Spleen (tissue), 11 donors: Measurements from ENCODE around the gene GNPTG. TPM values are rescaled to one million over a fixed set of nuclear protein-coding genes. Genes with fewer than 3 reads are reported as not detected.
A peak's percentile ranks its signal among the peaks of the same experiment; 100 is the strongest.

ENCODE experiments used
- DNase-seq: peaks from one replicate; pipeline ENCODE4 v3.0.0-alpha.2; 2020
- H3K27ac ChIP-seq, 8 donors: fragments of 200-600 bp; sonication (generic) in 7 of 8; 1 replicate in 4 of 8; 2 replicates in 4 of 8; pipeline versions ENCODE4 v1.5.0 to v1.8.0; 2016 to 2021; ENCODE audit warnings: inconsistent platforms in 4 of 8, mild to moderate bottlenecking in 4 of 8, moderate library complexity in 1 of 8
- H3K27me3 ChIP-seq, 7 donors: fragments of 200-600 bp; sonication (generic) in 6 of 7; replicated peaks in 1 of 7; 1 replicate in 4 of 7; 2 replicates in 3 of 7; pipeline versions ENCODE4 v1.5.0 to v1.8.0; 2016 to 2021; ENCODE audit warnings: inconsistent platforms in 3 of 7, mild to moderate bottlenecking in 1 of 7
- H3K36me3 ChIP-seq, 6 donors: fragments of 200-600 bp; sonication (generic) in 5 of 6; 1 replicate in 4 of 6; 2 replicates in 2 of 6; pipeline versions ENCODE4 v1.5.0 to v1.8.0; 2016 to 2021; ENCODE audit warnings: inconsistent platforms in 2 of 6
- H3K4me1 ChIP-seq, 6 donors: fragments of 200-600 bp; sonication (generic) in 5 of 6; 1 replicate in 3 of 6; 2 replicates in 3 of 6; pipeline versions ENCODE4 v1.5.0 to v1.8.0; 2016 to 2021; ENCODE audit warnings: inconsistent platforms in 3 of 6
- H3K4me3 ChIP-seq, 8 donors: fragments of 200-600 bp; sonication (generic) in 7 of 8; 1 replicate in 4 of 8; 2 replicates in 4 of 8; pipeline versions ENCODE4 v1.5.0 to v1.8.0; 2016 to 2021; ENCODE audit warnings: inconsistent platforms in 4 of 8, mild to moderate bottlenecking in 4 of 8, moderate library complexity in 2 of 8
- H3K9me3 ChIP-seq, 8 donors: fragments of 200-600 bp; sonication (generic) in 7 of 8; 1 replicate in 4 of 8; 2 replicates in 4 of 8; pipeline versions ENCODE4 v1.5.0 to v1.8.0; 2016 to 2021; ENCODE audit warnings: inconsistent platforms in 4 of 8
- POLR2A ChIP-seq, 3 donors: fragments of 450-650 bp; IDR thresholded peaks; one replicate each; pipeline ENCODE4 v1.5.1; 2017; ENCODE audit warnings: antibody characterized with exemption in 3 of 3, mild to moderate bottlenecking in 1 of 3
- POLR2AphosphoS5 ChIP-seq, 3 donors: sonication (generic); formaldehyde crosslinking; IDR thresholded peaks; one replicate each; pipeline ENCODE4 v1.5.1; 2017; ENCODE audit warnings: antibody characterized with exemption in 3 of 3
- WGBS, 5 donors: extraction: QIAGEN DNeasy Blood & Tissue Kit in 3 of 5; methylation state at CpG; one replicate each; pipeline versions ENCODE4 v1.1.5 to v1.1.7; 2013 to 2018; 5-methylcytosine and 5-hydroxymethylcytosine counted together
- intact Hi-C: fragments of 100-400 bp; cut with DNase I; formaldehyde crosslinking; loops from one replicate; pipeline ENCODE4 v1.15.0; 2023; ENCODE audit warnings: low total_unique reads
- polyA plus RNA-seq, 3 donors: library from polyadenylated mRNA; stranded (reverse); fragments of 200-250 nt; gene quantifications; one replicate each; pipeline ENCODE4 v1.2.1, GENCODE V29; 2013
- total RNA-seq, 7 donors: library from RNA; depleted of rRNA in 3 of 7; stranded (reverse); fragments of >200 nt in 3 of 7; fragmentation: NEBNext Ultra II Directional in 4 of 7; extraction: Animal tissue kit (Norgen Biotek cat#: 25700) in 4 of 7; gene quantifications; one replicate each; pipeline versions ENCODE4 v1.1.0 to v1.2.1, GENCODE V29; 2016 to 2021
- TF ChIP-seq, protein P1 (sequence below), 11 experiments: fragments of 200-600 bp in 7 of 11; fragments of 450-650 bp in 4 of 11; sonication (generic) in 4 of 11; IDR thresholded peaks in 8 of 11; conservative IDR thresholded peaks in 3 of 11; 1 replicate in 7 of 11; 2 replicates in 4 of 11; pipeline versions ENCODE4 v1.4.0 to v1.8.0; 2016 to 2021; ENCODE audit warnings: antibody characterized with exemption in 11 of 11, inconsistent platforms in 4 of 11, mild to moderate bottlenecking in 1 of 11
- donor health status: healthy with polysubstance abuse.
- donor health status: DM: no; HTN: no; CAD: no; lungs with moderate emphysema.
- donor health status: DM: no; HTN: no; CAD: no.
- donor health status: Bipolar disorder and iron deficiency.
- donor health status: healthy.
- donor health status: DM: no; HTN: no; CAD: no.
- donor health status: DM: yes; HTN: yes; CAD: no.

Gene GNPTG
- total and polyA plus RNA-seq, 10 donors, result 55.6 to 80.6 (median 65.4) TPM

DNA sequence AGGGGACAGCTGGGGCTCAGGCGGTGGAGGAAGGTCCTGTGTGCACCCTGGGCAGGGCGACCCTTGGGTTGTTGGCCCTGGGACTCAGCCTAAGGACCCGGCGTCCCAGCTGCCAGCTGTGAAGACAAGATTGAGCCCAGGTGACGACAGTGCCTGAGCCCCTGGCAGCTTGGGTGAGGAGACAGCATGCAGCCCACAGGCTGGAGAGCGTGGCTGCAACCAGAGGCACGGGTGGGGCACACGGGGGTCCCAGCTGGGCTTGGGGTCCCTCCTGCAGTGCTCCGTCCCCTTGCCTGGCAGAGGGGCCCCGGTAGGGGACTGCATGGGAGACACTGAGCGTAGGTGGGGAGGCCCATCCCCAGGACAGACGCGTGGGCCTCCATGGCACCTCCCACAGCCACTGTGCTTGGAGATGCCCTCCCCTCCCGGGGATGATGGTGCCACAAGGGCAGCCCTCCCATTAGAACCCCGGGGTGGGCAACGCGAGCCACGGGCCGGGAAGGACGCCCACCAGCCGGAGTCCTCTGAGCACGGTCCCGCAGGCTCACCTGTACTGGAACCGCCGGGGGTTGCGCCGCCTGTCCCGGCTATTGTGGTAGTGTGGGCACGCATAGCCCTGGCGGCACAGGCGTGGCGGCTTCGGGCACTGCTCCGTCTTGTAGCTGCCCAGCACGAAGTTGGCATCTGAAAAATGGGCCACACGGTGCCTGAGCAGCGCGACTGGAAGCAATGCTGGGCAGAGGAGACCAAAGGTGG lies 47.3 kb downstream of the GNPTG start:
- WGBS, 5 donors, result 92 to 98% (median 96%) methylated on average over 17 to 38 of the region's 38 CpGs
- H3K4me3 ChIP-seq, result no peak overlapping the region
- no peaks in the 10 kb centered on the region for H3K9me3 ChIP-seq
- peaks cover 0 to 4% (median 0%) of the 10 kb centered on the region in 6 donors for H3K4me1 ChIP-seq
- DNase-seq, result no peak
- H3K27me3 ChIP-seq, result no peaks in the 10 kb centered on the region
- intact Hi-C loops, result no loop called here
- peaks cover 0 to 100% (median 77%) of the 10 kb centered on the region in 6 donors for H3K36me3 ChIP-seq
- H3K27ac ChIP-seq, result no peak overlapping the region
- TF ChIP-seq POLR2AphosphoS5 (IDR thresholded peaks at IDR 0.05) (peak in 2 of 3 donors; percentile 3 to 50), POLR2A (IDR thresholded peaks at IDR 0.05) (no peak)
- TF ChIP-seq, protein P1, sequence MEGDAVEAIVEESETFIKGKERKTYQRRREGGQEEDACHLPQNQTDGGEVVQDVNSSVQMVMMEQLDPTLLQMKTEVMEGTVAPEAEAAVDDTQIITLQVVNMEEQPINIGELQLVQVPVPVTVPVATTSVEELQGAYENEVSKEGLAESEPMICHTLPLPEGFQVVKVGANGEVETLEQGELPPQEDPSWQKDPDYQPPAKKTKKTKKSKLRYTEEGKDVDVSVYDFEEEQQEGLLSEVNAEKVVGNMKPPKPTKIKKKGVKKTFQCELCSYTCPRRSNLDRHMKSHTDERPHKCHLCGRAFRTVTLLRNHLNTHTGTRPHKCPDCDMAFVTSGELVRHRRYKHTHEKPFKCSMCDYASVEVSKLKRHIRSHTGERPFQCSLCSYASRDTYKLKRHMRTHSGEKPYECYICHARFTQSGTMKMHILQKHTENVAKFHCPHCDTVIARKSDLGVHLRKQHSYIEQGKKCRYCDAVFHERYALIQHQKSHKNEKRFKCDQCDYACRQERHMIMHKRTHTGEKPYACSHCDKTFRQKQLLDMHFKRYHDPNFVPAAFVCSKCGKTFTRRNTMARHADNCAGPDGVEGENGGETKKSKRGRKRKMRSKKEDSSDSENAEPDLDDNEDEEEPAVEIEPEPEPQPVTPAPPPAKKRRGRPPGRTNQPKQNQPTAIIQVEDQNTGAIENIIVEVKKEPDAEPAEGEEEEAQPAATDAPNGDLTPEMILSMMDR (IDR thresholded peaks at IDR 0.05 in 8 of 11, conservative IDR thresholded peaks at IDR 0.05 in 3 of 11), result no peak

DNA sequence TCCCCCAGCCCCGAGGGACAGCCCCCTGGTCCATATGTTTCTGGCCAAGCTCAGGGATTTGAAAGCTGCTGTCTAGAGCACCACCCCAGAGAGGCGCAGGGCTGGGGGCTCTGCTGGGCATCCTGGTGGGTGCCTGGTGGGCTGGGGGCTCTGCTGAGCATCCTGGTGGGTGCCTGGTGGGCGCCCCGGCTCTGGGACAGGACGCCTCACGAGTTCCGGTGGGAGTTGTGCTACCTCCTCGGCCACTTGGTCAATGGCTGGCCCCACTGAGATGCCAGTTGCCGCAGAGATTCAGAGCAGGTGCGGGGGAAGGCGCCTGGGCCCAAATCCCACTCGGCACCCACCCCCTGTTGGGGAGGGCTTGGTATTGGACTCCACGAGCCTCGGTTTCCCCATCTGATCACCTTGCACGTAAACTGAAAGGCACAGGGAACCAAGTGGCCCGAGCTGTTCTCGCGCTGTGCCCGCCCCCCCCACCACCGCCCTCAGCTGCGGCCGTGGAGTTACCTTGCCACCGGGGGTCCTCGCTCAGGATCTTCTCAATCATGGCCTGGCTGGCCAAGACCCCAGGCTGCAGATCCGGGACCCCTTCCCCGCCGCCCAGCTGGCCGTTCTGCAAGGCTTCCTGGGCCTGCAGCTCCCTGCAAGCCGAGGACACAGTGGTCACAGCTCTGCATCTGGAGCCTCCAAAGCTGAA lies 49.5 kb downstream of the GNPTG start:
- no peak for DNase-seq
- H3K4me1 ChIP-seq, result peaks cover 0 to 22% (median 0%) of the 10 kb centered on the region in 6 donors
- H3K4me3 ChIP-seq, result no peak overlapping the region
- no peaks in the 10 kb centered on the region for H3K27me3 ChIP-seq
- peaks cover 0 to 99% (median 72%) of the 10 kb centered on the region in 6 donors for H3K36me3 ChIP-seq
- no peaks in the 10 kb centered on the region for H3K9me3 ChIP-seq
- intact Hi-C loops, result no loop called here
- 87 to 95% (median 92%) methylated on average over 10 to 29 of the region's 29 CpGs for WGBS, 5 donors
- TF ChIP-seq, protein P1 (IDR thresholded peaks at IDR 0.05 in 8 of 11, conservative IDR thresholded peaks at IDR 0.05 in 3 of 11), result no peak
- peak in 1 of 3 donors; percentile 29 for TF ChIP-seq POLR2AphosphoS5 (IDR thresholded peaks at IDR 0.05)
- H3K27ac ChIP-seq, result no peak overlapping the region

DNA sequence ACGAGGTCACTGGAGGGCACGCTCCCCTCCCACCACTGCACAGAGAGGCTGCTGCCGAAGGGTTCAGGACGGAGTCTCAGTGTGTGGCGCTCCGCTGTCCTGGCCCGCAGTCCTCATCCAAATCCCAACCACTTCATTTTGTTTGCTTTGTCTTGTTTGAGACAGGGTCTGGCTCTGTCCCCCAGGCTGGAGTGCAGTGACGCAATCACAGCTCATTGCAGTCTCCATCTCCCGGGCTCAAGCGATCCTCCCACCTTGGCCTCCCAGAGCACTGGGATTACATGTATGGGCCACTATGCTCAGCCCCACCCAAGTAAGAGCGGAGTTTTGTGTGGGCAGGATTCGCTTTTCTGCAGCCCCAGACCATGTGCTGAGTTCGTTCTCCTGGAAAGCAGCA lies 50.0 kb downstream of the GNPTG start:
- intact Hi-C loops, result no loop called here
- no peak overlapping the region for H3K27ac ChIP-seq
- H3K36me3 ChIP-seq, result peaks cover 0 to 99% (median 72%) of the 10 kb centered on the region in 6 donors
- no peaks in the 10 kb centered on the region for H3K9me3 ChIP-seq
- H3K4me1 ChIP-seq, result peaks cover 0 to 27% (median 0%) of the 10 kb centered on the region in 6 donors
- no peaks in the 10 kb centered on the region for H3K27me3 ChIP-seq
- TF ChIP-seq POLR2A (IDR thresholded peaks at IDR 0.05), result no peak
- TF ChIP-seq POLR2AphosphoS5 (IDR thresholded peaks at IDR 0.05), result no peak
- TF ChIP-seq, protein P1 (IDR thresholded peaks at IDR 0.05 in 8 of 11, conservative IDR thresholded peaks at IDR 0.05 in 3 of 11), result no peak
- DNase-seq, result no peak
- WGBS, 5 donors, result 91 to 96% (median 95%) methylated on average over 13 of the region's 13 CpGs
- H3K4me3 ChIP-seq, result no peak overlapping the region

DNA sequence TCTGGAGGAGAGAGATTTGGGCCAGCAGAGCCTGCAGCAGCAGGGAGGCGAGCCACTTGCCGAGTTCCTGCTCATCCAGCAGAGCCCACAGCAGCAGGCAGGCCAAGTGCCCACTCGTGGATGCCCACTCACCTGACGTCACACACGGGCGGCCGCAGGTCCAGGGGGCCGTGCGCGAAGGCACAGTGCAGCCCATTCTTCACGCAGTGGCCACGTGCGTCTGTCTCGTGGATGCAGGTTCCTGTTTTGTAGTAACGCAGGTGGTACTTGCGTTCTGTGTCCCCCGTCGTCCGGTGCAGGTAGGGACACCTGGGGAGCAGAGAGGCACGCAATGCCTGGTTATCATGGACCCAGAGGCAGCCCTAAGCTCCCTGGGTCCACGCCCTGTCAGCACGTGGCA lies 51.3 kb downstream of the GNPTG start:
- DNase-seq, result no peak
- no peaks in the 10 kb centered on the region for H3K9me3 ChIP-seq
- H3K27ac ChIP-seq, result no peak overlapping the region
- peaks cover 0 to 97% (median 65%) of the 10 kb centered on the region in 6 donors for H3K36me3 ChIP-seq
- H3K27me3 ChIP-seq, result no peaks in the 10 kb centered on the region
- TF ChIP-seq, protein P1 (IDR thresholded peaks at IDR 0.05 in 8 of 11, conservative IDR thresholded peaks at IDR 0.05 in 3 of 11), result no peak
- no peak for TF ChIP-seq POLR2A (IDR thresholded peaks at IDR 0.05)
- TF ChIP-seq POLR2AphosphoS5 (IDR thresholded peaks at IDR 0.05), result peak in 2 of 3 donors; percentile 22 to 41
- 92 to 97% (median 95%) methylated on average over 15 to 22 of the region's 22 CpGs for WGBS, 5 donors
- peaks cover 4 to 37% (median 8%) of the 10 kb centered on the region in 6 donors for H3K4me1 ChIP-seq
- H3K4me3 ChIP-seq, result no peak overlapping the region
- intact Hi-C loops, result no loop called here
